Measurements from ENCODE around the gene KIAA1217.

DNA sequence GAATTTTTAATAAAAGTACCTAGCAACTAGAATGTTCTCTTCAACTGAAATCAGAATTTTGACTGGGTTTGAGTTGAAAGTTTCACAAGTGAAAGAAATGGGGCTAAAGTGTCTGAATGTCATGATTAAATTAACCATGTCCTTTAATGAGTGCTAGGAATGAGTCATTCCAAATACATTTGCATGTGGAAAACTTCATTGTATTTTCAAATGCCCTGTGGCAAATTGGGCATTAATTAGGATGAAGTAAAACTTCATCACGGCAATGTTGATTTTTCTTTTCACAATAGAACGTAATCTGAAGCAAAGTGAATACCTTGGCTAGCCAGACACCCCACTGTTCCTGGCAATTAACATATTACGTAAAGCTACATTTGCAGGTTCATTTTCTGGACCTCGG is 166.6 kb downstream of the KIAA1217 start:
- TF ChIP-seq RAD21 (conservative IDR thresholded peaks at IDR 0.05) (no peak), EP300 (conservative IDR thresholded peaks at IDR 0.05; ENCODE audit: poor library complexity, severe bottlenecking) (no peak), TAF1 (IDR thresholded peaks at IDR 0.05; ENCODE audit: low read depth) (no peak)
- TF ChIP-seq, protein P1, sequence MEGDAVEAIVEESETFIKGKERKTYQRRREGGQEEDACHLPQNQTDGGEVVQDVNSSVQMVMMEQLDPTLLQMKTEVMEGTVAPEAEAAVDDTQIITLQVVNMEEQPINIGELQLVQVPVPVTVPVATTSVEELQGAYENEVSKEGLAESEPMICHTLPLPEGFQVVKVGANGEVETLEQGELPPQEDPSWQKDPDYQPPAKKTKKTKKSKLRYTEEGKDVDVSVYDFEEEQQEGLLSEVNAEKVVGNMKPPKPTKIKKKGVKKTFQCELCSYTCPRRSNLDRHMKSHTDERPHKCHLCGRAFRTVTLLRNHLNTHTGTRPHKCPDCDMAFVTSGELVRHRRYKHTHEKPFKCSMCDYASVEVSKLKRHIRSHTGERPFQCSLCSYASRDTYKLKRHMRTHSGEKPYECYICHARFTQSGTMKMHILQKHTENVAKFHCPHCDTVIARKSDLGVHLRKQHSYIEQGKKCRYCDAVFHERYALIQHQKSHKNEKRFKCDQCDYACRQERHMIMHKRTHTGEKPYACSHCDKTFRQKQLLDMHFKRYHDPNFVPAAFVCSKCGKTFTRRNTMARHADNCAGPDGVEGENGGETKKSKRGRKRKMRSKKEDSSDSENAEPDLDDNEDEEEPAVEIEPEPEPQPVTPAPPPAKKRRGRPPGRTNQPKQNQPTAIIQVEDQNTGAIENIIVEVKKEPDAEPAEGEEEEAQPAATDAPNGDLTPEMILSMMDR (IDR thresholded peaks at IDR 0.05; ENCODE audit: poor library complexity, severe bottlenecking) = no peak
- TF ChIP-seq, protein P2, sequence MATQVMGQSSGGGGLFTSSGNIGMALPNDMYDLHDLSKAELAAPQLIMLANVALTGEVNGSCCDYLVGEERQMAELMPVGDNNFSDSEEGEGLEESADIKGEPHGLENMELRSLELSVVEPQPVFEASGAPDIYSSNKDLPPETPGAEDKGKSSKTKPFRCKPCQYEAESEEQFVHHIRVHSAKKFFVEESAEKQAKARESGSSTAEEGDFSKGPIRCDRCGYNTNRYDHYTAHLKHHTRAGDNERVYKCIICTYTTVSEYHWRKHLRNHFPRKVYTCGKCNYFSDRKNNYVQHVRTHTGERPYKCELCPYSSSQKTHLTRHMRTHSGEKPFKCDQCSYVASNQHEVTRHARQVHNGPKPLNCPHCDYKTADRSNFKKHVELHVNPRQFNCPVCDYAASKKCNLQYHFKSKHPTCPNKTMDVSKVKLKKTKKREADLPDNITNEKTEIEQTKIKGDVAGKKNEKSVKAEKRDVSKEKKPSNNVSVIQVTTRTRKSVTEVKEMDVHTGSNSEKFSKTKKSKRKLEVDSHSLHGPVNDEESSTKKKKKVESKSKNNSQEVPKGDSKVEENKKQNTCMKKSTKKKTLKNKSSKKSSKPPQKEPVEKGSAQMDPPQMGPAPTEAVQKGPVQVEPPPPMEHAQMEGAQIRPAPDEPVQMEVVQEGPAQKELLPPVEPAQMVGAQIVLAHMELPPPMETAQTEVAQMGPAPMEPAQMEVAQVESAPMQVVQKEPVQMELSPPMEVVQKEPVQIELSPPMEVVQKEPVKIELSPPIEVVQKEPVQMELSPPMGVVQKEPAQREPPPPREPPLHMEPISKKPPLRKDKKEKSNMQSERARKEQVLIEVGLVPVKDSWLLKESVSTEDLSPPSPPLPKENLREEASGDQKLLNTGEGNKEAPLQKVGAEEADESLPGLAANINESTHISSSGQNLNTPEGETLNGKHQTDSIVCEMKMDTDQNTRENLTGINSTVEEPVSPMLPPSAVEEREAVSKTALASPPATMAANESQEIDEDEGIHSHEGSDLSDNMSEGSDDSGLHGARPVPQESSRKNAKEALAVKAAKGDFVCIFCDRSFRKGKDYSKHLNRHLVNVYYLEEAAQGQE (IDR thresholded peaks at IDR 0.05; ENCODE audit: borderline replicate concordance) = no peak
